T-helper 2 cell treated with Interferon-gamma antibody and Interleukin-4, amounts not matched to agents 100 ng/mL and 5 ng/mL, for 36 hours (primary cell): Measurements from ENCODE around the gene CCDC33. TPM values are rescaled to one million over a fixed set of nuclear protein-coding genes. Genes with fewer than 3 reads are reported as not detected.

Source experiments
- intact Hi-C: fragments of 100-400 bp; cut with micrococcal nuclease; formaldehyde crosslinking; loops from one replicate; pipeline ENCODE4 v1.15.1; 2023
- total RNA-seq: library from RNA; stranded (reverse); gene quantifications from 2 replicates; pipeline ENCODE4 v1.2.3, GENCODE V29; 2022

The CCDC33 gene
- total RNA-seq, 1 donor from 2014 or later: not detected

DNA sequence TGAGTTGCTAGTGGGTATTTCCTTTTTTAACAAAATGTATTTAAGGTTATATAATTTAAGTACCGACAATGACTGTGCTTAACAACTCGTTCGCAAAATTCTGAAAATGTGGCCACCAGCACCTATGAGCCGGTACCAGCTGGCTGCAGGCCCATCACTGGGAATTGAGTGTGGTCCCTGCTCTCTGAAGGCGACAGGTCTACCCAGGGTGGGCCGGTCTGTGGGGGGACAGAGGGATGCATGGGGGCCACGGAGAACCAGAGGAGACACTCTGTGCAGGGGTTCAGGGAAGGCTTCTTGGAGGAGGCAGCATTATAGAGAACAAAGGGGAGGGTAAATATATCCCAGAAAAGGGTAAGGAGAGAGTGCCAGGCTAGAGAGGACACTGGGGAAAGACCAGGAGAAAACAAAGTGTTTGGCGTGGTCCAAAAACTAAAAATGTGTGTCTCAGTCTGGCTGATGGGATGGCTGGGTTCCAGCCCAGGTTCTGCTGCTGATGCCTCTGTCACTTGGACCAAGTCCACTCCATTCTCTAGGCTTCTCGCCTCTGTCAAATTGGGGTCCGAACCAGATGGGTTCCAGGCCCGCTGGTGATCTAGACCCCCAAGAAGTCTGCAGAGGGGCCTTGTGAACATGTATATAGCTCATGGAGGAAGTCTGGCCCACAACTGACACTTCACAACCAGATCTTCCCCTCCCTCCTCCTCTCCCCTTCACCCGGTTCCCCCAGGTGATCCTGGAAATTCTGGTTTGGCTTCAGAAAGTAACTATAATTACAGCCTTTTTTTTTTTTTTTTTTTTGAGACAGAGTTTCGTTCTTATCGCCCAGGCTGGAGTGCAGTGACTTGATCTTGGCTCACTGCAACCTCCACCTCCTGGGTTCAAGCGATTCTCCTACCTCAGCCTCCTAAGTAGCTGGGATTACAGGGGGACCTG is 142.0 kb downstream of the CCDC33 start:
- intact Hi-C loops: no loop called here

DNA sequence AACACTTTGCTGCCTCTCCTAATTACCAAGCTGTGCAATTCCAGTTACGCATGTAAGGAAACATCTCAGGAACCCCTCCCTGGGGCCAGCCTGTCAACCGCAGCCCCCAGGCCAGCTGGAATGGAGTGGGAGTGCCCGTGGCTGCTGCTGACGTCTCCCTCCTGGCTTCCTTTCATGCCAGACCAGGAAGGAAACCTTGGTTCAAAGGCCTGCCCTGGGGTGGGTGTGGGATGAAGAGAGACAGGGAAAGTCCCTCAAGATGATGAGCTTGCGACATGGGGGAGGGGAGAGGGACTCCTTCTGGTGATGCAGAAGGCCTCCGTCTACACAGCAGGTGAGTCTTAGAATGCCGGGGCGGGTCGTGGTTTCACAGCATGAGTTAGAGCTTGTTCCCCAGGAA is 142.7 kb downstream of the CCDC33 start:
- intact Hi-C loops: no loop called here

DNA sequence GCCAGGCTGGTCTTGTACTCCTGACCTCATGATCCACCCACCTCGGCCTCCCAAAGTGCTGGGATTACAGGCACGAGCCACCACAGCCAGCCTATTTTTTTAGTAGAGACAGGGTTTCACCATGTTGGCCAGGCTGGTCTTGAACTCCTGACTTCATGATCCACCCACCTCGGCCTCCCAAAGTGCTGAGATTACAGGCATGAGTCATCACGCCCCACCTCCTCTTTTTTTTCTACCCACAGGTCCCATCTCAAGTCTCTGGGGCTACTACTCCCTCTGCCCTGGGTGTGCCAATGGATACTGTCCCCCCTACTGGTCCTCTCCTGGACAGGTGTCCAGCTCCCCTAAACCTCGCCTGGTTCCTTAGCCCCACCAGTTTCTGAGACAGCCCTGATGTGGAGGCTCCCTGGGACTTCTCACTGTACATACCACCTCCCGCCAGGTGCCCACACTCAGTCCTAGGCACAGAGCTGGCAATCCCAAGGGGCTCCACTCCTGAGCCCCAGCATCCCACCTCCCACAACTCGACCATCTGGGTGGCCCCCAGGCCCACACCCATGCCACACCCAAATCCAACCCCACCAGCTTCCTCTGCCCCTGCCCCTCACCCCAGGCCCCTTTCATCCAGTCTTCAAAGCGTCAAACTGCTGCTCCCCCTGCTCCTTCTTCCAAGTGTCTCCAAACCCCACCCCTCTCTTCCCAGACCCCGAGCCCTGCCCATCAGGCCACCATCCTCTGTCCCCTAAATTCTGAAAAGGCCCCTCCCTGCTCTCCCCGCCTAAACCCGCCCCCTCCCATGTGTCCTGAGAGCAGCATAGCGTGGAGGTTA is 144.4 kb downstream of the CCDC33 start:
- intact Hi-C loops: no loop called here

DNA sequence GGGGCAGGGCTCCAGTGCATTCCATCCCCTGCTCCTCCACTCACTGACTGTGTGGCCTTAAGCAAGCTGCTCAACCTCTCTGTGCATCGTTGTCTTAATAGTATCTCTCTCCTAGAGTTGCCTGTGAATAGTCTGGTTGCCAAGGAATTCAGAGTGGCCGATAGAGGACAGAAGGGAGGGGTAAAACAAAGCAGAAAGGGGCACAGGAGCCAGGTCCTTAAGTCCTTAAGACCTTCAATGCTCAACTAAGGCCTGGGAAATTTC is 145.0 kb downstream of the CCDC33 start:
- intact Hi-C loops: no loop called here

DNA sequence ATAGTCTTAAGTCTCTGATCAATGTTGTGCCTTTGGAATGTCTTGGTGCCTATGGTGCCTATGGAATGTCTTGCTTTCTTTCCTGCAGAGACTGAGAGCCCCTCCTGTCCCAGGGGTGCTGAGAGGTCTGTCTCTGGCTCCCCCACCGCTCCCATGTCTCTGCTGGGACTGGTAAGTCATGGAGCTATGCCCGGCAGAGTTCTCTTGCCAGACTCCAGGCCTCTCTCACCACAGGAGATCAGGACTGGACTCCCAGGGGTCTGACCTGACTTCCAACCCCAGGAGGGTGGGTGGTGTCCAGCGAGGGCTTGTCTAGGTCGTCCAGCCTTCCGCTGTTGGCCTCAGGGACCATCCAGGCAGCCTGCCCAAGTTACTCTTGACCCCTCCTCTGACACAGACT is 145.4 kb downstream of the CCDC33 start:
- intact Hi-C loops: no loop called here

DNA sequence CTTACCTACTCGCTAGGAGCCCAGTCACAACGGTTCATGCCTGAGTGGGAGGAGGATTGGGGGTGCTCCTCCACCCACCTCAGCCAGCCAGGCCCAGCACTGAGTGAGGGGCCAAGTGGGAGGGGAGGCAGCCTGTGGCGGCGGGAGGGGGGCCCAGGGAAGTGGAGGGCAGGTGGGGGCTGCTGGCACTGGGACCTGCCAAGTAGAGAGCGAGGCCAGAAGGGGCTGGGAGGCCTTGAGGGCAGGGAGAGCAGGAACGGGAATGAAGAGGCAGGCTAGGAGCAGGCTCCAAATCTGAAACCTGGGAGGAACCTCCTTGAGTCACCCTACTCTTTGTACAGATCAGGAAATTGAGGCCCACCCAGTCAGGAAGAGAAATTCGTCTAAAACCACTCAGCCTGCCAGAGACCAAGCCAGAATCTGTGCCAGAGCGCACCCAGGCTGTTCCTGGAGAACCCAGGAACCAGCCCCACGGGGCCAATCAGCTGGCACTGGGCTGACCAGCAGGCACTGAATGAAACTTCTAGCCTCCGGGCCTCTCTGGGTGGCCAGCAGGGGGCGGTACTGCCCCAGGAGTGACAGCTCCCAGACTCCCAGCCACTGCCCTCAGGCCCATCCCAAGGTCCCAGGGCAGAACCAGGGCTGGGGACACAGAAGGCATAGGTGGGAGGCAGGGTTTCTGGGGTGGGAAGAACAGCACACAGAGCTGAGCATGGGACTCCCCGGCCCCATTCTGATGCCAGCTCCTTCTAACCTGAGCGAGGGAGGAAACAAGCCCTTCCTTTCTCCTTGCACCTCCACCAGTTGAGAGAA is 146.1 kb downstream of the CCDC33 start:
- intact Hi-C loops: loop anchor here (1.0 to 2.0 kb wide), 2 partner anchors 56 to 79 kb away; partner anchors contain the start of gene UBL7

DNA sequence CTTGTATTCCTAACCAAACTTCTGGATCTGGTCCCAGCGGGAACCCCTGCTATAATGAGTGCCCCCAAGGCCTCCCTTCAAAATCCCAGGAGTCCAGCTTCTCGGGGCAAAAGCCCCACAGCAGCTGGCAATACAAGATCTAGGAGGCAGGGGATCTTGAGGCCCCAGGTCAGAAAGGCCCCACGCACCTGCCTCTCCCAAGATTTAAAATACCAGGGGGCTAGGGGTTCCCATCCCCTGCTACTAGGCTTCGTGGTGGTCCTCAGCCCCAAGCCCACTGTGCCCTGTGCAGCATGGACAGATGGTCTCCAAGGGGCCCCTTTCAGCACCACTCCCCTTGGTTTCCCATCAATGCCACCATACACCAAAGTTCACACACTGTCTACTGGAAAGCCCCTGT is 147.2 kb downstream of the CCDC33 start:
- intact Hi-C loops: loop anchor here (2.0 kb wide), 1 partner anchor 78 kb away; the partner anchor contains the start of gene UBL7

DNA sequence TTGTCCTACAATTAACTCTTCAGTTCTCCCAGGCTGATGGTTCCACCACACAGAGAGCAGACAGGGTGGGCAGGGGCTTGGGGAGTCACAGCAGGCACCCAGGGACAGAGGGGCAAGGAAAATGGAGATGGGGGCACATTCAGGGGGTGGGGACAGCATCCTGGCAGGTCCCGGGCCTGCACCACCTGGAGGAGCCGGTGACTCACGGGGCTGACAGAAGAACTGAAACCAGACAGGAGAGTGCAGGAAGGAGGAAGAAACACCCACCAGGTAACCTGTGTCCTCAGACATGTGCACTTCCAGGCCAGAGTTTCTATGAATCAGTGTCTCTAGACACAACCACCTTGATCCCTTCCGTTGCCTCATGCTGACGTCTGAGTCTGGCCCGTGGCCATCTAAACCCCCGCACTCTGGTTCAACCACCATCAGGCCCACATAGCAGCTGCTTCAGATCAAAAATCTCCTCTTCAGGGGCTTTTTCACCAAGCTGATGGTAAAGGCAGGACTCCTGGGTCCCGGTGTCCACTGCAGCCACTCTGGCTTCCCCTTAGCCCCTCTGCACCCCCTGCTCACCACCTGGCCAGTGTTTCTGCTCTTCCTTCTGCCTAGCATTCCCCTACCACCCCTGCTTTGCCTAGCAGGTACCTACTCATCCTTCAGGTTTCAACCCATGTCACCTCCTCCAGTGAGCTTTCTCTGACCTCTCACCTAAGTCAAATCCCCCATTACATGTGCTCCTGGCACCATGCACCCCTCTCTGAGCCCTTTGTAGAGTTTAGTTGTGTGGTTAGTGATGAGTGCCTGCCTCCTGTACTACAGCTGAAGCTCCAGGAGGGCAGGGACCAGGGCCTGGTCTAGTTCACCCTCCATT is 147.8 kb downstream of the CCDC33 start:
- intact Hi-C loops: loop anchor here (2.0 kb wide), 1 partner anchor 77 kb away; the partner anchor contains the start of gene UBL7

DNA sequence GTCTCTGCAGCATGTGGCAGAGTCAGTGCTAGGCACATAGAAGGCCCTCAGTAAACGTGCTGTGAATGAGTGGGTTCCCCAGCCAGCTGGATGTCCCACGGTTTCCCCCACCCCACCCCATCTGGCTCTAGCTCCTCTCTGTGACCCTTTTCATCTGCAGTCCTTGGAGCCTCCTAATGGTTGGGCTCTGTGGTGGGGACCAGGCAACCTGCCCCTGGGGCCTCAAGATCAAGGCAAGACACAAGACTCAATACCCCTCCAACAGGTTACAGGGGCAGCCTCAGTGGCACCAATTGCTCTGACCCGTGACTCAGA is 148.4 kb downstream of the CCDC33 start:
- intact Hi-C loops: no loop called here

DNA sequence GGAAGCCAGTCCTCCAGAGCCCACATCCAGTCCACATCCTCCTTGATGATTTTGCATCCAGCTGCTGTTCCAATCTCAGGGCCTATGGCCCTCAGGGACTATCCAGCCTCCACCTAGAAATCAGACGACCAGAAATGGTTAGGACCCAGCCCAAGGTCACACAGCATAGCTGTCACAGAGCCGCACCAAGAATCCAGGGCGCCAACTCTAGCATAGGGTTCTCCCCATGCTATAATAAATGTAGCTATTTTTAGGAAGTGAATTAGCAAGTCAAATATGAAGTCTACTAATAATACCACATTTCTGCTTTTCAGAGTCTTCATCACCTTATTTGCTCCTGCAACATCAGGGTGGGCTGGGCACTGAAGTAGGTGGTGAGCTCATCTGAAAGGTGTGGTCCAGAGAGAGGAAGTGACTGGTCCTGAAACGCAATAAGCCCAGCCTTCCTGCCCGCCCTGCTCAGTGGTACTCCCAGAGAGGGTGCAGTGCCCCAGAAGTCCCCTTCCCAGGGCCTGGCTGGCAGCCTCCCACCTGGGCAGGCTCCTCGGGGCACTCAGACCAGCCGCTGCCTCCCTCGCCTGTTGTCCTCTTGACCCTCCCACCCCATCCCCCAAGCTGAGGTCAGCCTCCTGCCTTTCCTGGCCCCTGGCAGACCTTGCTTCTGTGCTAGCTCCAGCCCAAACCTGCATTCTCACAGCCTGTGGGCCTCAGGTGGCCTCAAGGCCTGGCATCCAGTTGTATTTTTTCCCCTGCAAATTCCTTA is 148.9 kb downstream of the CCDC33 start:
- intact Hi-C loops: no loop called here

DNA sequence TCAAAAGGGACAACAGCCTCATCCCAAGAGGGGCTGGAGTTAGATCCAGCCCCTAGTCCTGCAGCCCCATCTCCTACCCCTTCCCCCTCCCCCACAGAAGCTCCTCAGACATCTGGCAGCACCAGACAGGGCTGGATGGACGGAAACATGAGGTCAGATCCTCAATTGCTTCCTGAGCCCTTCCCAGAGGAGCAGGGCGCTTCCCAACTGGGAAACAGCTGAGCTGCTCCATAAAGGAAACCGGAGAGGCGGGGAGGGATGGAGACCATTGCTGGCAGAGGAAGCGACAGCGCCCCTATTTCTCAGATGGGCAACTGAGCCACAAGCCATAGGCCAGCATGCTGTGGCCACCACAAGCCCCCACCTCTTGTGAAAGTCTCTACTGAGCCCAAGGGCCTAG is 149.6 kb downstream of the CCDC33 start:
- intact Hi-C loops: no loop called here

Other genes starting within 250 kb of the CCDC33 start
- gene STOML1, start 244.0 kb upstream of the CCDC33 start, total RNA-seq: 9.8 and 11.5 TPM in 2 replicates
- gene PML, start 241.6 kb upstream of the CCDC33 start, total RNA-seq: 89.5 and 93.0 TPM in 2 replicates
- gene GOLGA6A, start 153.8 kb upstream of the CCDC33 start, total RNA-seq: not detected in 2 replicates
- gene ISLR2, start 105.7 kb upstream of the CCDC33 start, total RNA-seq: not detected in 2 replicates
- not detected in 2 replicates for gene ISLR, start 62.6 kb upstream of the CCDC33 start, total RNA-seq
- gene STRA6, start 33.5 kb upstream of the CCDC33 start, total RNA-seq: not detected in 2 replicates
- not detected in 2 replicates for gene CYP11A1, start 131.3 kb downstream of the CCDC33 start, total RNA-seq
- gene SEMA7A, start 197.6 kb downstream of the CCDC33 start, total RNA-seq: 6.8 and 8.4 TPM in 2 replicates
- 48.4 and 60.4 TPM in 2 replicates for gene UBL7, start 224.8 kb downstream of the CCDC33 start, total RNA-seq